Loucy (cell line): ENCODE measurements around the gene HDC.

ENCODE experiments used
- CTCF ChIP-seq: fragments of 200-600 bp; sonication (generic); conservative IDR thresholded peaks from 2 replicates; pipeline ENCODE4 v1.5.1; 2014; ENCODE audit warnings: mild to moderate bottlenecking, antibody characterized with exemption, low read length
- EZH2phosphoT487 ChIP-seq: fragments of 200-600 bp; IDR thresholded peaks from 2 replicates; pipeline ENCODE4 v1.6.1; 2018; ENCODE audit warnings: antibody characterized with exemption, mild to moderate bottlenecking, moderate library complexity, borderline replicate concordance

GRCh38 chr15:50260969-50261496, 4.5 kb downstream of the HDC start:
- TF ChIP-seq CTCF (no peak), EZH2phosphoT487 (no peak)
